HG03521 (cell line): ENCODE measurements around the gene IGFBP1.
"Not testable (repeated sequence)": the region's sequence is repeated elsewhere in the genome, so short reads cannot be mapped to it uniquely, and the experiment has no call there.

Source experiments
- ATAC-seq: cut with Tn5 transposase; IDR thresholded peaks from one replicate; pipeline ENCODE4 v1.9.1; 2021; ENCODE audit warnings: mild to moderate bottlenecking, moderate library complexity; ENCODE audit not compliant: unreplicated experiment

Gene IGFBP1

DNA sequence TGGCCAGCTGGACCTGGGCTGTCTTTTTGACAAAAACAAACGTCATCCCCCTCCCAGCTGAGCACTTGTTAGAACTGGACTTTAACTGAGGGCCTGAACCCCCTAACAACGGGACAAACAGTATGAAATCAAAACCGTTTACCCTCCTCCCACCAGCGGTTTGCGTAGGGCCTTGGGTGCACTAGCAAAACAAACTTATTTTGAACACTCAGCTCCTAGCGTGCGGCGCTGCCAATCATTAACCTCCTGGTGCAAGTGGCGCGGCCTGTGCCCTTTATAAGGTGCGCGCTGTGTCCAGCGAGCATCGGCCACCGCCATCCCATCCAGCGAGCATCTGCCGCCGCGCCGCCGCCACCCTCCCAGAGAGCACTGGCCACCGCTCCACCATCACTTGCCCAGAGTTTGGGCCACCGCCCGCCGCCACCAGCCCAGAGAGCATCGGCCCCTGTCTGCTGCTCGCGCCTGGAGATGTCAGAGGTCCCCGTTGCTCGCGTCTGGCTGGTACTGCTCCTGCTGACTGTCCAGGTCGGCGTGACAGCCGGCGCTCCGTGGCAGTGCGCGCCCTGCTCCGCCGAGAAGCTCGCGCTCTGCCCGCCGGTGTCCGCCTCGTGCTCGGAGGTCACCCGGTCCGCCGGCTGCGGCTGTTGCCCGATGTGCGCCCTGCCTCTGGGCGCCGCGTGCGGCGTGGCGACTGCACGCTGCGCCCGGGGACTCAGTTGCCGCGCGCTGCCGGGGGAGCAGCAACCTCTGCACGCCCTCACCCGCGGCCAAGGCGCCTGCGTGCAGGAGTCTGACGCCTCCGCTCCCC is at the start of gene IGFBP1:
IGFBP1 (plus strand) TSS at position 304 of the 808 bp plus-strand sequence; CDS start at position 469, 165 bp downstream.
- ATAC-seq = no peak

DNA sequence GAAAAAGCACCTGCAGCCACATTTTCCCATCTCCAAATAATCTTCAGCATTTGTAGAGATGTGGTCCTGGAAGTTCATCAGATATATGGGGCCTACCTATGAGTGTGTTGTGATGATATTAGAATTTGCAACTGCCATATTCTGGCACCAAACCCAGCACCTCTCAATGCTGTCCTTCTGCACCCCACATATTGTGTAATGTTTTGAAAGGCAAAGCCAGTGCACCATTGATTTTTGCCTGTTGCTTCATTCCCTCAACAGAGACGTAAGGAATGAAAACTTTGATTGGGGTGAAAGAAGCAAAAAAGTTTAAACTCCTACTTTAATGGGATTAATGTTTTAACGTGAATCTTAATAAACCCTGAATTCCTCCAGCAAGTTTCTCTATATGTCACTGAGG is 49.4 kb upstream of the IGFBP1 start:
- ATAC-seq = not testable (repeated sequence)

DNA sequence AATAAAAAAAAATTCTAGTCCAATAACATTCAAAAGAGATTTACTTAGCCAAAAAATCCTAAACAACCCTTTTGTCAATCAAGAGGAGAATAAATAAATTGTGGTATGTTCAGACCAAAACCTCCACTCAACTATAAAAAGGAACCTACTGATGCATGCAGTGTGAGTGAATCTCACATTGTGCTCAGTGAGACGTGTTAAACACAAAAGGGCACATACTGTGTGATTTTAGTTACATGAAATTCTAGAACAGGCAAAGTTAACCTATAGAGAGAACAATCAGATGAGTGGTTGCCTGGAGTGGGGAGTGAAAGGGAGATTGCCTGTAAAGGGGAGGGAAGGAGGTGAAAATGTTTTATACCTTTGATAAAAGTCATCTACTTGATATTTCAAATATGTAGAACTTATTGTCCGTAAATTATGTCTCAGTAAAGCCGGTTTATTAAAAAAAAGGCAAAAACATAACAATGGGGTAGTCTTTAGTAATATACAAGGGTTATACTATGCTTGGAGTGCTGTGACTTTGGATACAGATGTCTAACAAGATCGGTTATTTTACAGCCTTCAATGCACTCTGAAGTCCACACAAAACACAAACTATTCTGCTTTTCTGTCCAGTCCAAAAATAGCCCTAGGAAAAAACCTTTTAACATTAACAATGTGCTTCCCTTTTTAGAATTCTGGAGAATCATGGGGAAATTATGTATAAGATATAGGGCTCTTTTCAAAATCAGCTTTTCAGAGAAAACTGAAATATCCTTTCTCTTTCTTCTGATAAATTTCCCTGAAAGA is 46.2 kb upstream of the IGFBP1 start:
- not testable (repeated sequence) for ATAC-seq

DNA sequence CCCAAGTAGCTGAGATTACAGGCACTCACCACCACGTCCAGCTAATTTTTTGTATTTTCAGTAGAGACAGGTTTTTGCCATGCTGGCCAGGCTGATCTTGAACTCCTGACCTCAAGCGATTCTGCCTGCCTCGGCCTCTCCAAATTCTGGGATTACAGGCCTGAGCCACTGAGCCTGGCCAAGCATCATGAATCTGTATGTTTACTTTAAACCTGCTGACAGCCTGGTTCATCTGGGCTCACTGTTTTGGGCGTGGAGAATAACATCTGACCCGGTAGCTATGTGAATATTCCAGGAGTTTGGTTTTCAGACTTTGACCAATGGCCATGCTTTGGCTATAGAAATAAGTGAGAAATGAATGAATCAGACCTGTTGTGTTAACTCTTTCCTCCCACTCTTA is 41.8 kb upstream of the IGFBP1 start:
- not testable (repeated sequence) for ATAC-seq

DNA sequence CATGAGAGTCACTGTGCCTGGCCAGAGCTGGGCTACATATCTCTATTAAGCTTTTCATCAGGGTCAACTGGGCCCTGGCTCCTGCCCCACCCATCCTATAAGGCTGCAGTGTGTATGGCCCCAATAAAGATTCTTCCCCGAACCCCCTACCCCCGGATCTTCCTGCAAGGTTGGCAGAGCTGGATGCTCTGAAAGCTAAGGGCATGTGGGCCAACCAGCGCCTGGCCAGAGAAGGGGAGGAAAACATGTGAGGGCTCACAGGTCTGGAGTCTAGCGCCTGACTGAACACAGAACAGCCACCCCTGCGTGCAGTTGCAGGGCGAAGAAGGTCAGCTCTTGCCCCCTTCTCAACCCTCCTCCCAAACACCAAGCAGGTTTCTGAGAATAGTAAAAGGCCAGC is 39.6 kb upstream of the IGFBP1 start:
- ATAC-seq = not testable (repeated sequence)

DNA sequence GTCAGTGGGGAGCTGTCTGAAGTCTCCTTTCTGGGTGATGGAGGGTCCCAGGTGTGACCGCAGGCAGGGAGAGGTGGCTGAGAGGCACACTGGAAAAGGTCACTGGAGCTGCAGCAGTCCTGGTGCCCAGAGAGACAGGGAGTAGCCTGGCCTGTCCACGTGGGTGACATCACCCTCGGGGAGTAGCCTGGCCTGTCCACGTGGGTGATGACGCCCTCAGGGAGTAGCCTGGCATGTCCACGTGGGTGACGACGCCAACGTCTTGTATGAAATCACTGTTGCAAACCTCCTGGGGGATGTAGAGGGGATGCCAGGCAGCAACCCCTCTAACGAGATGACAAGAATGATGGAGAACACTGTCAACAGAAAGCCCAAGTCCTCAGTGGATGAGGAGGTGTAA is 35.3 kb upstream of the IGFBP1 start:
- ATAC-seq = not testable (repeated sequence)

DNA sequence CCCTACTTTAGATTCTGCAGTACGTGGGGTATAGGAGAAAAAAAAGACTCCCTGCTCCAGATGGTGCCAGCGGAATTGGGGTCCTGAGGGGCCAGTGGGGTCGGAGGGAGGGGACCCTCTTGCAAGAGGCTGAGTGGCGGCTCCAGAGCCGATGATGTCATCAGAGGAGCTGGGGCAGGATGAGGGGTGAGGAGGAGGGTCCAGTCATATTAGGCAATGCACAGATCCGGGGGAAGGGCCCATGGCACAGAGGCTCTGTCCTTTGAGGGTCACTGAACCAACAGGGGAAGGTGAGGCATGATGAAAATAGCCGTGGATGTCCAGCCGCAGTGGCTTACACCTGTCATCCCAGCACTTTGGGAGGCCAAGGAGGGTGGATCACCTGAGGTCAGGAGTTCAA is 34.8 kb upstream of the IGFBP1 start:
- not testable (repeated sequence) for ATAC-seq

DNA sequence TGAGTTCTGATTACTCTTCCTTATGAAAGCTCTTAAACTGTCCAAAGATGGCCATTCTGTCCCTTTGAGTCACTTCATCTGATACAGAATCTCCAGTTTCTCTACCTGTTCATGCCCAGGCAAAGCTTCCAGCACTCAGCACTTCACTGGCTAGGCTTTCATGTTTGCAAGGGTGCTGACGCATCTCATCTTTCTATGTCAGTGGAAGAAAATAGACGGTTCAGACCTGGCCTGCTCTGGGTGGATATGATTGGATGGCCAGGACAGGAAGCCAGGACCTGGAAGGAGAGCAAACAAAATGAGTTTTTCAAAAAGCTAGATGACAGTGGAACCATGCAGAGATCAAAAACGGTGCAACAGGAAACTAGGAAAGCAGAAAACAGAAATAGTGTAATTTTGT is 32.6 kb upstream of the IGFBP1 start:
- ATAC-seq = not testable (repeated sequence)

DNA sequence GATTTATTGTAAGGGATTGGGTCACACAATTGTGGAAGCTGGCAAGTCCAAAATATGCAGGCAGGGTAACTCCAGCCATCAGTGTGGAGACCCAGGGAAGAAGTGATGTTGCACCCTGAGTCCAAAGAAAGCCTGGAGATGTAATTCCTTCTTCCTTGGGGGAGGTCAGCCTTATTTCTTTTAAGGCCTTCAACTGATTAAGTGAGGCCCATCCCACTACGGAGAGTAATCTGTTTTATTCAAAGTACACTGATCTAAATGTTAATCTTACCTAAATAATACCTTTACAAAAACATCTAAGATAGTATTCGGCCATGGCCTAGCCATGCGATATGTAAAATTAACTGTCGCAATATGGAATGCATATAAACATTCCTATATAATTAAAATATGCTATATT is 31.4 kb upstream of the IGFBP1 start:
- ATAC-seq = not testable (repeated sequence)

DNA sequence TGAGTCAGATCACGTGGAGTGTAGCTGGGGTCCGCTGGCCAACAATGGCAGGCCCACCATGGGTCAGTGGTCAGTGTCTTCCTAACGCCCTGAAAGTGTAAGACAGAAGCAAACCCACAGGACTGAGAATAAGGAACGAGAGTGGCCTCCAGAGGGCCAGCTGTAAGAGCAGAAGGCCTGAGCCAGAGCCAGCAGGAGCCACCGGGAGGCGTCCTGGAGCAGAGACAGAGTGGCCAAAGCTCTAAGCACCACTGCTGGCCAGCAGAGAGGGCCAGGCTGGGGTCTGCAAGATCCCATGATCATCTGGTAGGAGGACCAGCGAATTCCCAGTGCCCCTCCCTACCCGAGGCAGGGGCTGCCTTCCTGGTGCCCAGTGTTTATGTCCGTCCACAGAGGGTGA is 24.6 kb upstream of the IGFBP1 start:
- ATAC-seq = no peak

DNA sequence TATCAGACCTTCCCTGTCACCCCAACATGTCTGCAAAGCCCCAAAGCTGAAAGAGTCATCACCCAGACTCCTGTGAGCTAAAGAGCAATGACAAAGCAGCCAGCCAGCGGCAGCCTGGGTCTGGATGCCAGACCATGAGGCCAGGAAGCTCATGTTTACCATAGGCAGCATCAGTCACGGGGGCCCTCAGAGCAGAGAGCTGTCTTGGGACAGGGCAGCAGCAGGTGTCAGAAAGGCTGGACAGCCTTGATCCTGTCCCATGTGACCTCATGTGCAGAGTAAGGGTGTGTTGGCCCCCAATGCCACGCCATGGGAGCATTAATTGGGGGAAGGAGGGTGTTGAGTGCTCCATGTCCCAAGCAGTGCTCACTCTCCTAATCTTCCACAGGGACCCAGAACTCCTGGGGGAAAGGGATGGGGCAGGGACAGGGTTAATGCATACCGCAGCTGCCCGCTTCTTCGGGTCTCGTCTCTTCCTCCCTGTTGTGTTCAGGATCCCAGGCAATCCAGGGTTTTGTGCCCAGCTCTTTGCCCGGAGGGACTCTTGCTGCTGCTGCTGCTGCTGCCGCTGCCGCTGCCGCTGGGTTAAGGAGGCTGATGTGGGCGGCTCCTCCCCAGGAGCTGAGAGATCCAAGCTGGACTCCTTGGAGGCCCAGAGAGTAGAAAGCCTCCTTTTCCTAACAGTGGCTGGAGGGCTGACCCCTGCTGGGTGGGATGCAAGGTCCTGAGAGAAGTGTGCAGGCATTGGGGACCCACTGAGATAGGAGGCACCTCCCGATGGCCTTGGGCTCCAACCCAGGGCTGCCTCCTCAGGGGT is 22.5 kb upstream of the IGFBP1 start:
- no peak for ATAC-seq

DNA sequence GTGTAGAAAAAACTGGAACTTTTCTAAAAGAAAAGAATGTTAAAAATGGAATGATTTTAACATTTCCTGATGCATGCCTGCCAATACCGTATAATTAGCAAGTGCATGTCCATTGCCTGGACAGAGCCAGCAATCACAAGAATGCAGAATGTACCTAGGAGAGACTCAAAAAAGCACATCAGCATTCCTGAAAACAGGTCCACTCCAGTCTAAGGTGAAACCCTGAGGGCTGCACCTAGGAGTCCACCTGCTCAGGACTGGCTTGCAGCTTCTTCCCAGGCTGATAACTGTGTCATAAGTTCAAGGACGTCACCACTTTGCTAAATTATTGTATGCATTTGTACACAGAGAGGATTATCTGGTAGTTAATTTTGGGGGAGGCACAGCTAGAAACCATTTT is 20.8 kb upstream of the IGFBP1 start:
- ATAC-seq = no peak

DNA sequence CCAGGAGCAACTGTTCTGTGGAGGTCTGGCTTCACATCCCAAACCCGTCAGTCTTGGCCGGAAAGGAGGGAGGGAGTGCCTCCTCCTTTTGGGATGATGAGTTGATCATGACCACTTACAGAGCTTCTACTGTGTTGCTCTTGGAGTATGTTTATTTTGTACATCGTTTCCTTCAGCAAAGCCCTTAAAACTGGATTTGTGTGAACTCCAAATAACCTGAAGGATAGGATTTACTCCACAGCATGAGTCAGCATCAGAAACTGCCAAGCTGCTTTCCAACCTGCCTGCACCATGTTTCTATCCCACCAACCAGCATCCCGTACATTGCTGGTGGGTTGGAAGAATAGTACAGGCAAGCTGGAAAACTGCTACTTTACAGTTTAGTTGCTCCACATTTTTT is 18.9 kb upstream of the IGFBP1 start:
- no peak for ATAC-seq

DNA sequence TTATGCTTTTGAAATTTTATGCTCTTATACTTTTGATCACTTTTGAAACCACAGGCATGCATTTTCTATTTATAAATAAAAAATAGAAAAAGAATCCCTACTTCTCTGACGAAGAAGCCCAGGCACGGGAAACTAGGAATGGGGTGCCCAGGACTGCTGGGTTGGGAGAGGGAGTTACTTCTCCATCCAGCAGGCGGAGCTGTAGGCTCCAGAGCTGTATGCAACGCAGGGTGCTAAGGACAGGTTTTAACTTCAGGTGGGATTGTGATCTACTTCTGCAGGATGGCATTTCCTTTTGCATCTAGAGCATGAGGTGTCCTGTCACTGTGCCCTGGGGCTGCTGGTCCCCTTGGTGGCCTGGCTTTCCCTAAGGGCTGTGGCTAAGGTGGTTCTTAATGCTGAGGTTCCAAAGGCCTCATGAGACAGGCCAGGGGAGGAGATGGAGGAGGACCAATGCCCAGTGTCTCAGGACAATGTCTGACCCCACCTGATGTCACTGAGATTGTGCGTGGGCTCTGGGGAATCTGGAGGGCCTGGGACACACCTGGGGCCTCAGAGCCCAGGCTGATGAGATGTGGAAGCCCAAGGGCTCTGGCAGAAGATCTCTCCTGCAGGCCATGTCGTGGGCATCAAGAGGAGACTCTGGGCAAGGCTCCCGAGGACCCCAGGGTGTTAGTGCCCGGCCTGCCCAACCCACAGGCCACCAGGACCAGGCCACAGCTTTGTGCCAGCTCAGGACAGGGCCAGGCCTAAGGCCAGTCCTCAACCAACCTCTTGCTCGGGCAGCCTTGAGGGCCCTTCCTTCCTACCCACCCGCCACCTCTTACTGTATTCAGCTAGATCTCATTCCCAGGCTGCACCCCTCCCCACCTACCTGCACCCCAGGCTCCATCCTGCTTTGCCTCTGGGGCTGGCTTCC is 15.9 kb upstream of the IGFBP1 start:
- no peak for ATAC-seq

DNA sequence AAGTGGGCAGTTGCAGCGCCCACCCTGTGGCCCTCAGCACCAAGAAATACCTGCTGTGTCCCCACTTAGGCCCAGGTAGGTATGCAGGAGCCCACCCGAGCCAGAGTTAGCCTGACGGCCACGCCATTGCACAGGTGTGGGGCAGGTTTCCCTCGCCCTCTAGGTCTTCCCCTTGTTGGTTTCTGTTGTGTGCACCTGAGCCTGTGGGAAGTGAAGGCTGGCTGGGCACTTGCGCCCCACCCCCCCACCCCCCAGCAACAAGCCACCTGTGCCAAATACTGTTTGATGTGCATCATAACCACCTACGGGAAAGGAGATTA is 15.3 kb upstream of the IGFBP1 start, which contains the start of gene CCDC201:
CCDC201 (minus strand) TSS at position 48 of the 320 bp plus-strand sequence. CDS start 75 bp downstream, outside the sequence.
- ATAC-seq = no peak

DNA sequence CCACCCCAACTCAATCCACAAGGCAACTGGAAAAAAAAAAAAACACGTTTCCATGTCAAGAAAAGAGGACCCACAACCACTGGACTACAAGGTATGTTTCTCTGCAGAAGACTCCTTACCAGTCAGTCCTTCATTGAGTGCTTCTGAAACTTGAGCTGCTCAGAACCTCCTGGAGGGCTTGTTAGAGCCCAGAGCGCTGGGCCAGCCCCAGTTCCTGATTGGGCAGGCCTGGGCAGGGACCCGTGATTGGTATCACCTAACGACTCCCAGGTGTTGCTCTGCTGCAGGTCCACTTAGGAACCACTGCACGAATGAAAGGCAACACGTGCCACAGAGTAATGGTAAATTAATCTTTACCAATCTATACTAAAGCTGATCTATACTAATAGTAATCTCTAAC is 14.9 kb upstream of the IGFBP1 start:
- no peak for ATAC-seq

DNA sequence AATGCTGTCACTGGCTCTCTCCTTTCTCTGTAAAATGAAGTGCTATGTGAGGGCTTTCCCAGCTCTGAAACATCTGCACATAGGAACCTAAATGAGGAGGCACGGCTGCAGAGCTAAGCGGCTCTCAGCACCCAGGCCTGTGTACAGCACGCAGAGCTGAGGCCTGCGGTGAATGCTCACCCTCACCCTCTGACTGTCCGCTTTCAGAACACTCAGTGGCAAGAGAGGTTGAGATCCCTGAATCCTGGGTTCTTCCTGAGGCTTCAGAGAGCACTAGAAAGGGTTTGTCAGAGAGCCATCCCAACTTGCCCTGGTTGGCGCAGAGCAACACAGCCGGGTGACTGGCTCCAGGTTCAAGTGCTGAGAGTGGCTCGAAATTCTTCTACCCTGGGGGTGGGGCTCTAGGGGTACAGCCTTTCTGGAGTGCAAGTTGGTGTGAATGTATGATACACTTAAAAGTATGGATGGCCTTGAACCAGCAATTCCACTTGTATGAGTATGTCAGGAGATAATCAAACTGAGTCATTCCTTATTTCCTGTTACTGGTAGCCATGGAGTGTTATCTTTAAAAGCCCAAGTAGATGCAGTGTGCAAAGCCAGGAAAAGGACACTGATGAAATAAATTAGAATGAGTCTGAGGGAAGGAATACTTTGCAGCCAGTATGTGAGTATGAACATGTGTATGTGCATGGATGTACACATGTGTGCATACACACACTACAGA is 13.7 kb upstream of the IGFBP1 start:
- ATAC-seq = no peak

DNA sequence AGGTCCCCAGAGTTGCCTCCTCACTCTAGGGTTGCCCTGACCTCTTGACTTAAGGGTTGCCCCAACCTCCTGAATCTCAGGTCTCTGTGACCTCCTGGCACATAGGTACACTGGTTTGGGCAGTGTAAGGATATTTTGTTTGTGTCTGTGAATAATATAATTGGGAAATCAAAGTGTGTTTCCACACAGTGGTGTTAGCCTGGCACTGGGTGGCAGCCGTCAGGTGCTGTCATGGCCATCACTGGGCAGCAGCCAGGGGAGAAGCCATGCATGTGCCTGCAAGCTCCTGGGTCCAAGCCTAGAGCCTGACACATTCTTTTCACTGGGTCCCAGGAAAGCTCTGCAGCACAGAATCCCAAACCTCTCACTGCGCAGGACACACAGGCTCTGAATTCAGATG is 11.8 kb upstream of the IGFBP1 start:
- no peak for ATAC-seq

DNA sequence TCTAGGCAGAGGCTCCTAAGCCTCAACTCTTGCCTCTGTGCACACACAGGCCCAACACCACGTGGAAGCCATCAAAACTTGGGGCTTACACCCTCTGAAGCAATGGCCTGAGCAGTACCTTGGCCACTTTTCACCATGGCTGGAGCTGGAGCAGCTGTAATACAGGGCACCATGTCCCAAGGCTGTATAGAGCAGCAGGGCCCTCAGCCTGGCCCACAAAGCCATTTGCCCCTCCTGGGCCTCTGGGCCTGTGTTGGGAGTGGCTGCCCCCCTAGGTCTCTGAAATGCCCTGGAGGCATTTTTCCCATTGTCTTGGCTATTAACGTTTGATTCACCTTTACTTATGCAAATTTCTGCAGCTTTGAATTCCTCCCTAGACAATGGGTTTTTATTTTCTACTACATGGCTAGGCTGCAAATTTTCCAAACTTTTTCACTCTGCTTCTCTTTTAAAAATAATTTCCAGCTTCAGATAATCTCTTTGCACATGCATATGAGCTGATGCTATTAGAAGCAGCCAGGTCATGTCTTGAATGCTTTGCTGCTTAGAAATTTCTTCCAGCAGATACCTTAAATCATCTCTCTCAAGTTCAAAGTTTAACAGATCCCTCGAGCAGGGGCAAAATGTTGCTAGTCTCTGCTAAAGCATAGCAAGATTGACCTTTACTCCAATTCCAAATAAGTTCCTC is 9.7 kb upstream of the IGFBP1 start:
- ATAC-seq = no peak
